ENCODE measurements around the gene FBXO38.

- TF ChIP-seq CTCF (conservative IDR thresholded peaks at IDR 0.05; ENCODE audit: low read length) (no peak), EZH2phosphoT487 (IDR thresholded peaks at IDR 0.05; ENCODE audit: borderline replicate concordance, low read depth, low read length) (no peak)
These were observed 28.4 kb downstream of the FBXO38 start for GRCh38 chr5:148412124-148412523.
